Stimulated activated naive CD8-positive, alpha-beta T cell treated with anti-CD3 and anti-CD28 coated beads, Interleukin-15, Interleukin-2, amounts not matched to agents 100 U/mL and 50 U/mL, for 24 hours (primary cell): ENCODE measurements around the gene GEN1.

ENCODE experiments used
- ATAC-seq: fragments of 150-1000 bp; cut with Tn5 transposase; one replicate; pipeline ENCODE4 v1.10.0; 2021
- DNase-seq: peaks from one replicate; pipeline ENCODE4 v3.0.0; 2021

GEN1 gene

DNA sequence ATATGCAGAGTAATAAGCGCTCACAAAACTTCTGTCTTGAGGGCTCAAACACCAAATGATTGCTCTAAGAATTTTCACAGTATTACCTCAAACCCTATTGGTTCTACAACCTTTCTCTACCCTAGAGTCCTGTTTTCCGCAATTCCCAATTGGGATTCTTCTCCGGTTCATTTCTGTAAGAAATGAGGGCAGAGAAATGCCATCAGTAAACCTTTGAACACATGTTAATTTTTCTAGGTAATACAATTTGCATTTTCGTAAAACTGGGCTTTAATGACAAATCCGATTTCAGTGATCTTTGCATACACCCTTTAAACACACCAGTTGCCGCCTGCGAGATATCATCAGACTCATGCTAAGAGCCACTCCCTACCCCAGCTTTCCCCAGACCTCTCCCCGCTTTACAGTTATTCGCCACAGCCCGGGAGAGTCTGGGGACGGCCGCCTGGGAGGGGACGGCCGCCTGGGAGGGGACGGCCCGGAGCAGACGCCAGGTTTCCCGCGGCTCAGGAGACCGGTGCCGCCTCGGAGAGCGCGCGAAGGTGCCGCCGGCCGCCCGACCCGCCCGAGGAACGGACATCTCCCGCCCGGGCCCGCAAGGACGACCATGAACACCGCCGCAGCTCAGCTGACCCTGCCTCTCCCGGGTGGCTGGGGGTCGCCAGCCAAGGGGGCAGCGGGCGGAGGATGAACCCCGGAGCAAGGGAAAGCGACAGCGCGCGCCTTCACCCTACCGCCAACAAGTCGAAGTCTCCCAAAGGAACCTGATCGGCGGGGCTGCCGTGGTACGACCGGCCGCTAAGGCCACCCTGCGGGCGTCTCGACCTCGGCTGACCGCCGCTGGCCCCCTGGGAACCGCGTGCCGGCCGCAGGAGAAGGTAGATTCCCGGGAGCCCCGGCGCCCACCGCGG, 791 bp upstream of the GEN1 start:
- peak; percentile 61 for DNase-seq
- ATAC-seq = peak; percentile 58

- DNase-seq (no peak), ATAC-seq (no peak)
These were observed 961 bp downstream of the GEN1 start for GRCh38 chr2:17754773-17755425.

GRCh38 chr2:17756668-17757067, 2.7 kb downstream of the GEN1 start:
- ATAC-seq (no peak), DNase-seq (no peak)

- no peak for ATAC-seq
- no peak for DNase-seq
These were observed 3.4 kb downstream of the GEN1 start for GRCh38 chr2:17757321-17757720.

GRCh38 chr2:17758118-17758517, 4.2 kb downstream of the GEN1 start:
- no peak for ATAC-seq
- DNase-seq = no peak

DNA sequence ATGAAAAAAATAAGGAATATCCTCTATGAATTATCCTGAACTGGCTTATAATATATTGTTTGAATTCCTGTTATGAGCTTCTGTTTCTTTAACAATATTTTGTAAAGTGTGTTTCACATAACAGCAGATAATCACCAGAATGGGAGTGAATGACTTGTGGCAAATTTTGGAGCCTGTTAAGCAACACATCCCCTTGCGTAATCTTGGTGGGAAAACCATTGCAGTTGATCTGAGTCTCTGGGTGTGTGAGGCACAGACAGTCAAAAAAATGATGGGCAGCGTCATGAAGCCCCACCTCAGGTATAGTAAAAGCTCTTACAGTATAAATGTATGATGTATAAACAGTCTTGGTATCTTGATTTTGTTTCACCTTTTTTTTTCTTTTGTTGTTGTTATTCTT, 5.9 kb downstream of the GEN1 start:
- no peak for DNase-seq

GRCh38 chr2:17762451-17762850, 8.5 kb downstream of the GEN1 start:
- no peak for DNase-seq
- ATAC-seq = no peak

More for the DNA sequence above, 5.9 kb downstream of the GEN1 start:
- no peak for ATAC-seq

- DNase-seq = no peak
- no peak for ATAC-seq
These were observed 9.8 kb downstream of the GEN1 start for GRCh38 chr2:17763641-17764333.

- DNase-seq (no peak), ATAC-seq (no peak)
These were observed 11.5 kb downstream of the GEN1 start for GRCh38 chr2:17765398-17765797.

GRCh38 chr2:17768894-17769293, 15.0 kb downstream of the GEN1 start:
- ATAC-seq (no peak), DNase-seq (no peak)

GRCh38 chr2:17771956-17772355, 18.0 kb downstream of the GEN1 start:
- no peak for ATAC-seq

GRCh38 chr2:17772532-17772931, 18.6 kb downstream of the GEN1 start:
- ATAC-seq = no peak
- no peak for DNase-seq

More at GRCh38 chr2:17771956-17772355, 18.0 kb downstream of the GEN1 start:
- DNase-seq = no peak

DNA sequence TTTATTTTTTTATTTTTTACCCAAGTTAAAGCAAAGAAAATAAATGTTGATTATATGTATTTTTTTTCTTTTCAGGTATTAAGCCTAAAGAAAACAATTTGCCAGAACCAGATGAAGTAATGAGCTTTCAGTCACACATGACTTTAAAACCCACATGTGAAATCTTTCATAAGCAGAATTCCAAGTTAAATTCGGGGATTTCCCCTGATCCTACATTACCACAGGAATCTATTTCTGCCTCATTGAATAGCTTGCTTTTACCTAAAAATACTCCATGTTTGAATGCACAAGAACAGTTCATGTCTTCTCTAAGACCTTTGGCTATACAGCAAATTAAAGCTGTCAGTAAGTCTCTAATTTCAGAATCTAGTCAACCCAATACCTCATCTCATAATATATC, 26.6 kb downstream of the GEN1 start:
- no peak for DNase-seq
- no peak for ATAC-seq

- DNase-seq (no peak), ATAC-seq (no peak)
These were observed 27.5 kb downstream of the GEN1 start for GRCh38 chr2:17781482-17781881.

DNA sequence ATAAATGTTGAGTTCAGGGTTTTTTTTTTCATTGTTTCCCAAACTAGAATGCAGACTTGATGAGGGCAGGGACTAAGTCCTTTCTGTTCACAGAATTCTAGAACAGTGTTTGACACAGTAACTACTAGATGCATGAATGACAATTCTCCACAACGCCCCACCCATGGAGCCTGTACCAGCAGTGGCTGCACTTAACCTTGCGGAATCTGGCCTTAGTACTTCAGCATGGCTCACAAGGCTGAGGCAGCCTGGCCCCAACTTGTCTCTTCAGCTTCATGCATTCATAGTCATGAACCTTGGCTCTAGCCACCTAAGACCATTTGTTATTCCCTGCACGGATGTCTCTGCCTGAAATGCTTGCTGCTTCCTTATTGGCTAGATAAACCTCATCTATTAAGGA, 32.8 kb downstream of the GEN1 start:
- DNase-seq = no peak
- ATAC-seq = no peak

GRCh38 chr2:17788773-17789172, 34.8 kb downstream of the GEN1 start:
- ATAC-seq (no peak), DNase-seq (no peak)

- no peak for ATAC-seq
- DNase-seq = no peak
These were observed 36.6 kb downstream of the GEN1 start for GRCh38 chr2:17790536-17790935.

- DNase-seq = no peak
- no peak for ATAC-seq
These were observed 37.3 kb downstream of the GEN1 start for GRCh38 chr2:17791121-17791816.

DNA sequence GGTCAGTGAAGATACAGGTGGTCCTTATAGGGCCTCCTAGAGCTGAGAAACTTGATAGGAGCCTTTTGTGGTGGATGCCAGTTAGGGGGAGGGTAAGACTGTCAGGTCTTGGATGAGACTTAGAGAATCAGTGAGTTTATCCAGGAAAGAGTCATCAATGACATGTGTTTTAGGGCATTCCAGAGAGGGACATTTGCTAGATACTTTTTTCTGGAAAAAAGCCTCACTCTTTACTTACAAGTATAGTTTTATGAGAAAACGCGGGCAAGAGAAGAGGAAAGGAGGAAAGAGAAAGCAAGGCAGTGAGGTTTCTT, 37.8 kb downstream of the GEN1 start:
- ATAC-seq = no peak
- DNase-seq = no peak

DNA sequence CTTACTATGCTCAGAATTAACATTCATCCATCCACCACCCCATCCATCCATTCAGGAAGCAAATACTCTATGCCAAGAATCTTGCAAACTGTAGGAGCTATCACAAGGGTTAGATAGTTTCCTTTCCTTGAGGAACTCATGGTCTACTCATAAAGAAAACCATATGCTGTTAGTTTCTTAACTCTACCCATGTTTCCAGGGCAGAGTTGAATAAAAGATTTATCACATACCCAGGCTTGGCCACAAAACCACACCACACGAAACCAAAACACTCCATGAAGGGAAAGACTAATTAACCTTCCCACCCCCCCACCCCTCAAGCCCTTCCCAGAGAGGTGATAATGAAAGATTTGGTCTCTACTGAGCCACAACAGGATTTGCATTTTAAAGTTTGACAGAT, 38.6 kb downstream of the GEN1 start:
- ATAC-seq (no peak), DNase-seq (no peak)

- ATAC-seq (no peak), DNase-seq (no peak)
These were observed 39.4 kb downstream of the GEN1 start for GRCh38 chr2:17793296-17793695.

DNA sequence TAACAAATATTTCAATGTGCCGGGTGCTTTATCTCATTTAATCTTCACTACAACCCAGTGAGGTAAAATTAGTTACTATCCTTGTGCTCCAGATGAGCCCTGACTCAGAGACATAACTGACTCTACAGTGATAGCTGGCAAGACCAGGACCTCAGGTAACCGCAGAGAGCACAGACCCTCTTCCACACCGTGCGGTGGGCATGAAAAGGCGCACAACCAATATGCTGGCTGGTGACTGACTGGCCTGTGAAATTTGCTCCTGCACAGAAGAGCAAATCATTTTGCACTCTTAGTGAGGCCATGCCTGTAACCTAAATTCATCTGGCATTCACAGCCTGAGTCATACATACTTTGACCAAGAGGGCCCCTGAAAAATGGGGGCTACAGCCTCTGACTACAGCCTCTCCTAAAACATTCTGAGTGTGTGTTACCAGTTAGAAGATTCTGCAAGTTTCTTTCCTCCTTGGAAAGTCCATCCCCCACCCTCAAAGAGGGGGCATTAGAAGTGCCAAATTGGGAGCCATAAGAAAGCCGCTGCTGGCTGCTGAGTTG, 39.9 kb downstream of the GEN1 start:
- no peak for DNase-seq
- peak; percentile 32 for ATAC-seq
